Fibroblast of the aortic adventitia (primary cell): ENCODE results near the gene STXBP2. TPM values are rescaled to one million over a fixed set of nuclear protein-coding genes. Genes with fewer than 3 reads are reported as not detected.

Experiments used
- DNase-seq: peaks from one replicate; pipeline ENCODE4 v3.0.0-alpha.2; 2010; ENCODE audit warnings: low read depth
- H3K4me3 ChIP-seq: 2 replicates; pipeline ENCODE4 v1.5.1; 2011; ENCODE audit warnings: low read depth, mild to moderate bottlenecking, control low read depth, low read length, moderate library complexity
- total RNA-seq: library from RNA; depleted of rRNA; stranded (reverse); fragments of >200 nt; gene quantifications from 2 replicates; pipeline ENCODE4 v1.2.3, GENCODE V29; 2012; ENCODE audit warnings: low replicate concordance
- TF ChIP-seq, protein P1 (sequence below): IDR thresholded peaks from 2 replicates; pipeline ENCODE4 v1.5.1; 2011; ENCODE audit warnings: mild to moderate bottlenecking, low read length, control low read depth, inconsistent platforms; ENCODE audit not compliant: insufficient read depth

STXBP2 gene
- total RNA-seq, result 0.90 and 2.8 TPM in 2 replicates

DNA sequence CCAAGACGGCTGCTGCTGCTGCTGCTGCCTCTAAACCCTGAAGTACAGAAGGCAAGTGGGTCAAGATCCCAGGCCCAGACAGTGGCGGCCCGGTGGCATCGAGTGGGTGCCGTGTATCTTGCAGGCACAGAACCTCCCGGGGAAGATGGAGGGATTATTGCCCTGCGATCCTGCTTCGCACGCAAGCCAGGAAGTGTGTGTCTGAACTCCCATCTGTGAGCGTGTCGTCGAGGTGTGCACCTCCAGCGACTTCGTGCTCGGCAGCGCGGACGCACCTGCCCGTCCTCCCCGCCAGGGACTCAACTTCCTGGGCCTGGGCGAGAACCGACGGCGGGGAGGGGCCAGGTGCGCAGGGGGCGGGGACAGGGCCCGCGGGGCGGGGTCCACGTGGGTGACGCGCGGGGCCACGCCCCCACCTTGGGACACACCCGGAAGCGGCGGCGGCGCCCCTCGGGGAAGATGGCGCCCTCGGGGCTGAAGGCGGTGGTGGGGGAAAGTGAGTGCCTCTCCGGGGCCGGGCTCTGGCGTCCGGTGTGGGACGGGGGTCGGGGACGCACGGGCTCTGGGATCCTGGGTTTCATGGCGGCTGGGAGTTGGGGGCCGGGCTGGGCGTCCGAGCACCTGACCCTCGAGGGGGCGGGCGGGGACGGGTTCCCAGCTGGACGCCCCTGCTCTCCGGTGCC lies at the start of gene STXBP2:
Gene STXBP2 (plus strand): TSS at position 420 of the 683 bp plus-strand sequence. CDS start 40 bp downstream, at position 460.
- TF ChIP-seq, protein P1, sequence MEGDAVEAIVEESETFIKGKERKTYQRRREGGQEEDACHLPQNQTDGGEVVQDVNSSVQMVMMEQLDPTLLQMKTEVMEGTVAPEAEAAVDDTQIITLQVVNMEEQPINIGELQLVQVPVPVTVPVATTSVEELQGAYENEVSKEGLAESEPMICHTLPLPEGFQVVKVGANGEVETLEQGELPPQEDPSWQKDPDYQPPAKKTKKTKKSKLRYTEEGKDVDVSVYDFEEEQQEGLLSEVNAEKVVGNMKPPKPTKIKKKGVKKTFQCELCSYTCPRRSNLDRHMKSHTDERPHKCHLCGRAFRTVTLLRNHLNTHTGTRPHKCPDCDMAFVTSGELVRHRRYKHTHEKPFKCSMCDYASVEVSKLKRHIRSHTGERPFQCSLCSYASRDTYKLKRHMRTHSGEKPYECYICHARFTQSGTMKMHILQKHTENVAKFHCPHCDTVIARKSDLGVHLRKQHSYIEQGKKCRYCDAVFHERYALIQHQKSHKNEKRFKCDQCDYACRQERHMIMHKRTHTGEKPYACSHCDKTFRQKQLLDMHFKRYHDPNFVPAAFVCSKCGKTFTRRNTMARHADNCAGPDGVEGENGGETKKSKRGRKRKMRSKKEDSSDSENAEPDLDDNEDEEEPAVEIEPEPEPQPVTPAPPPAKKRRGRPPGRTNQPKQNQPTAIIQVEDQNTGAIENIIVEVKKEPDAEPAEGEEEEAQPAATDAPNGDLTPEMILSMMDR, result no peak
- no peak for DNase-seq
- H3K4me3 ChIP-seq, result peak within 1 kb of the TSS; percentile 49

DNA sequence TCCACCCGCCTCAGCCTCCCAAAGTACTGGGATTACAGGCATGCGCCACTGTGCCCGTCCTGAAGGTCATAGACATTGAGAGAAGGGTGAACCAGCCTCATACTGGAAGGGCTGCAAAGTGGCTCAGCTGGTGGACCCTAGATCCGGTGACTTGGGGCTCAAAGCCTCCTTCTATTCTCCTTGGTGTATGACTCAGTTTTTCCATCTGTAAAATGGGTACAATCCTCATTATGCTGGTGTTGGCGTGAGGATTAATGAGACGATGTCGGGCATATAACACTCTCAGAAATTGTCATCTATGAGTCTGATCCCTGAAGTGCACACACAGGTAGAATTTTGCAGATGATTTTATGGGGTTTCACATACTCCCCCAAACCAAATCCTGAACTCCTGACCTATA lies 47.1 kb upstream of the STXBP2 start:
- H3K4me3 ChIP-seq, result no peak overlapping the region
- TF ChIP-seq, protein P1, result no peak
- no peak for DNase-seq

DNA sequence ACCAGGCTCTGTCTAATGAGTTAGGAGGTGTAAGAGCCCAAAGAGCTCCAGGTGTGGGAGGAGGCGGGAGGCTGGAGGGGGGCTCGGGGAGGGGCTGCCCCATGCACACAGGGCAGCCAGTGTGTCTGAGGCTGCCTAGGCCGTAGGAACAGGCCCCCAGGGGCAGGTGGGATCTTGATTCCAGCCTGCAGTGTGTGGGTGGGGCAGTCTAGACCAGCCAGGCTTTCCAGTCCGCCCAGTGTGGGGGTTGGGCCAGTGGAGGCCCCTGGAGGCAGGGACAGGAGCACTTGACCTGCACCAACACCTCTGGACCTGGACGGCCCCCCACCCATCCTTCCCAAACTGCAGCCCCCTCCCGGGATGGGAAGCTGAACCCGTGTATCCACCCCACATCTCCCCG lies 46.7 kb upstream of the STXBP2 start:
- TF ChIP-seq, protein P1, result no peak
- DNase-seq, result no peak

DNA sequence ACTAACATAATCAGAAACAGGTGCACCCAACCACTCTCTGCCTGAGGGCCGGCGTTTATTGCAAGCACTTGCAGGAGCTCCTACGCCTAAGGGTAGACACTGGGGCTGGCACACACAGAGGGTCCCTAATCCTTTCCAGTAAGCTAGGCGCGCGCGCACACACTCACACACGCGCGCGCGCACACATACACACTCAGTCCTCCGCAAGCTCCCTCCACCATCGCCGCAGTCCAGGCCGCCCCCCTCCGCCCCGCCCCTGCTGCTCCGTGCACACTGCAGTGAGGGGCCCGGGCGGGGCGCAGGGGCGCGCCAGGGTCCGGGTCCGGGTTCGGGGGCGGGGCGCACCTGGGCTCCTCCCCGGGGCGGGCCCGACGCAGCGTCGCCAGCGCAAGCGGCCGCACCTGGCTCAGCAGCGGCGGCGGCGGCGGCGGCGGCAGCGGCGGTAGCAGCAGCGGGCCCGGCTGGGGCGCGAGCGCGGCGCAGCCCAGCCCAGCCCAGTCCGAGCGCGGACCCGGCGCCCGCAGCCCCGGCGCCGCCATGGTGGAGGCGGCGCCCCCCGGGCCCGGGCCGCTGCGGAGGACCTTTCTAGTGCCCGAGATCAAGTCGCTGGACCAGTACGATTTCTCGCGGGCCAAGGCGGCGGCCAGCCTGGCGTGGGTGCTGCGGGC lies 41.3 kb upstream of the STXBP2 start, which contains the start of gene CAMSAP3:
Gene CAMSAP3 (plus strand): TSS at position 398 of the 668 bp plus-strand sequence. CDS start 140 bp downstream, at position 538.
- TF ChIP-seq, protein P1, result no peak
- H3K4me3 ChIP-seq, result no peak within 1 kb of the TSS
- peak; percentile 13 for DNase-seq

More for the DNA sequence above, 46.7 kb upstream of the STXBP2 start:
- no peak overlapping the region for H3K4me3 ChIP-seq

DNA sequence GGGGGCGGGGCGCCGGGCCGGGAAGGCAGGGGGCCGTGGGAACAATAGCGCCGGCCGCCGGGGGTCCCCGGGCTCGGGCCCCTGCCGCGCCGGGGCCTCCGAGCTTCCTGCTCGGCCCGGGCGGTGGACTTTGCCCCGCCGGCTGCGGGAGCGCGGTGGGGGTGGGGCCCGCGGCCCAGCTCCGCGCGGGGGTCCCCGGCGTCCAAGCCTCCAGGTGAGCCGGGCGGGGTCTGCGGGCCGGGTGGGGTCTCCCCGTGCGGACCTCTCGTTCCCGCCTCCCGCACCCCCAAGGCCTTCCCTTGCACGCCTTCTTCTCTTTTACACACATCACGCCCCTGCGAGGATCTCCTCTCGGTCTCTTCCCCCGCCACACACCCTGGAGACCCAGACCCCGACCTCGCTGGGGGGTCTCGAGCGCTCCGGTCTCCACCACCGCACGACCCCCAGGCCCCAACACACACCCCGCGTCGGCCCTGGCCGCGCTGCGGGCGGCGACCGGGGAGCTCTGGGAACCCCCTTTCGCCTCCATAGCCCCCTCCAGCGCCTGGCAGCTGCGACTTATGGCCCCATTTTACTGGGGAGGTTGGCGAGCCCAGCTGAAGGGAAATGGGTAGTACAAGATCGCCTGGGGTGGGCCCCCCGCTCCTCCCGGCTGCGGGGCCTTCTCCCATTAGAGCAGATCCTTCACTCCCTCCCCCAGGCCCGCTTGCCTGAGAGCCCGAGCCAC lies 40.5 kb upstream of the STXBP2 start:
- TF ChIP-seq, protein P1, result no peak
- no peak overlapping the region for H3K4me3 ChIP-seq
- DNase-seq, result no peak

DNA sequence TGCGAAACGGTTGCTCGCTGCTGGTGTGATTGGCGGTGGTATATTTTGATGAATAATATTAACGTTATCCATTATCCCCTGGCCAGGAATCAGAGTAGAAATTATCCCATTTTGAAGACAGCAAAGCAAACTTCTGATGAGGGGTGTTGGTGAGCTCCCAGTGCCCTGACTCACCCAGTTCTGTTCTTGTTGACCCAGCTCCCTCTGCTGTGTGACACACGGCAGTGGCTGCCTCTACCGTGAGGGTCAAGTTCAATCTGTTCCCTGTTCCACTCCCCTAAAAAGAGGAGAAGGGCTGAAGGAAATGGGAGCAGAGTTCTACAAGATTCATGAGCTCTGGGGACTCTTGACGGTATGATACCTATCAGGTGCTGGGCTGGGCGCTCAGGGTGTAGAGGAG lies 39.2 kb upstream of the STXBP2 start:
- TF ChIP-seq, protein P1, result no peak
- DNase-seq, result no peak
- no peak overlapping the region for H3K4me3 ChIP-seq
